ENCODE measurements around the gene DIAPH3.
A peak's percentile ranks its signal among the peaks of the same experiment; 100 is the strongest.

Gene DIAPH3

GRCh38 chr13:59679254-59679653 lies 484.5 kb downstream of the DIAPH3 start:
- DNase-seq = peak; percentile 17
- no peak overlapping the region for H4K8ac ChIP-seq (ENCODE audit: low read length)
- no peak overlapping the region for H2BK15ac ChIP-seq (ENCODE audit: low read depth, poor library complexity, severe bottlenecking)
- no peak overlapping the region for H3K14ac ChIP-seq (ENCODE audit: low read length in 2 of 2)
- no peaks in the 10 kb centered on the region for H3K36me3 ChIP-seq (ENCODE audit: control insufficient read depth in 1 of 2, insufficient read depth in 2 of 2, low read depth in 1 of 2, low read length in 2 of 2)
- no peak overlapping the region for H3K18ac ChIP-seq (ENCODE audit: low read depth in 1 of 2, low read length in 2 of 2)
- no peak overlapping the region for H4K91ac ChIP-seq (ENCODE audit: low read length)
- no peaks in the 10 kb centered on the region for H3K27me3 ChIP-seq (ENCODE audit: control insufficient read depth in 1 of 2, insufficient read depth in 1 of 2, low read length in 2 of 2)
- 0% methylated on average over 1 of the region's 1 CpG for WGBS
- H3K9ac ChIP-seq (ENCODE audit: low read length) = no peak overlapping the region
- no peak overlapping the region for H2BK120ac ChIP-seq (ENCODE audit: low read depth, low read length)
- no peak overlapping the region for H3K23ac ChIP-seq (ENCODE audit: low read length in 2 of 2)
- peaks cover 6% of the 10 kb centered on the region for H3K79me1 ChIP-seq (replicated peaks; ENCODE audit: low read length, poor library complexity, severe bottlenecking)
- no peak overlapping the region for H3K4me3 ChIP-seq (ENCODE audit: insufficient read depth in 1 of 2, low read depth in 1 of 2, low read length in 2 of 2)
- H3K9me3 ChIP-seq (ENCODE audit: control insufficient read depth, low read length) = no peaks in the 10 kb centered on the region
- H2BK12ac ChIP-seq (ENCODE audit: low read length in 2 of 2) = no peak overlapping the region
- H3K4ac ChIP-seq (ENCODE audit: low read depth in 1 of 2, low read length in 2 of 2) = no peak overlapping the region
- no peak overlapping the region for H2BK5ac ChIP-seq (ENCODE audit: low read depth, low read length, poor library complexity, severe bottlenecking)
- H3K4me2 ChIP-seq (ENCODE audit: low read length, poor library complexity, severe bottlenecking) = no peak overlapping the region
- no peaks in the 10 kb centered on the region for H3K4me1 ChIP-seq (ENCODE audit: control insufficient read depth, insufficient read depth, low read depth, low read length)
- H3K27ac ChIP-seq (ENCODE audit: low read length, poor library complexity, severe bottlenecking) = no peak overlapping the region
- no peak overlapping the region for H2AFZ ChIP-seq (ENCODE audit: low read depth, low read length)
- H2AK5ac ChIP-seq (ENCODE audit: low read length, severe bottlenecking) = no peak overlapping the region

DNA sequence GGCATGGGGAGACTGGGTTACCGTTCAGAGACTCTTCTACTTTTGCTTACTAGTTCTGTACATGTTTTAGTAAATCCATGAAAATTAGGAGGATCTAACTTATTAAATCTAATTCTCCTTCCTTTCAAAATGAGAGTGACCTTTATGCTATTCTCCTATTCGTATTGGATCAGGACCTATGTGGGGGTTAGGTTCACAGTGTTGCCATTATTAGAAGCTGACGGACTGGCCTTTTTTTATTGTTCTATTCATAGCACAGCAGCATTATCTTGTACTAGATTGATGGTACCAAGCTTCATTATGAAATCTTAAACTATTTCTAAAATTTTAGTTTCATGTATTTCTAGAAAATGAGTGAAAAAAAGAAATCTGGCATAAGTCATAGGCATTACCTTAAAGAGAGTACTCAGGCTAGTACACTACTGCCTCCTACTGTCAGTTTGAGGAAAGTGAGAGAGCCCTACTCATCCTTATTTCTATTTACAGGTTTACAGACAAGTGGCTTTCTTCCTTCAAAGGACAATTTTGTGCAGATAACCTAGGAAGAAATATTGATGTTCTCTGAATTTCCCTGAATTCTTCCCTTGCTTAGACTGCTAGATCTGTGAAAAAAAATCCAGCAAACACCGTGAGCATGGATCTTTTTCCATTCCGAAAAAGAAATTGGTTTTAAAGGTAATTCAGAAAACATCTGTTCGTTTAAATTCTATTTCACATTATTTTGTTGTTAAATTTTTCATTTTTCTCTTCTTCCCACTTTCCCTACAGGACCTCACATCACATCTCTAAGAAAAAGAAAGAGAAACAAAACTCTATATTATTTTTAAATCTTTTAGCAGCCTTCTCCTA lies 485.5 kb downstream of the DIAPH3 start:
- Histone ChIP-seq H2BK120ac (ENCODE audit: low read depth, low read length) (no peak overlapping the region), H2BK5ac (ENCODE audit: low read depth, low read length, poor library complexity, severe bottlenecking) (no peak overlapping the region), H3K4me2 (ENCODE audit: low read length, poor library complexity, severe bottlenecking) (no peak overlapping the region)

GRCh38 chr13:59677430-59677829 lies 486.3 kb downstream of the DIAPH3 start:
- Histone ChIP-seq H3K9ac (ENCODE audit: low read length) (no peak overlapping the region), H2BK5ac (ENCODE audit: low read depth, low read length, poor library complexity, severe bottlenecking) (no peak overlapping the region), H3K4me3 (ENCODE audit: insufficient read depth in 1 of 2, low read depth in 1 of 2, low read length in 2 of 2) (no peak overlapping the region), H3K36me3 (ENCODE audit: control insufficient read depth in 1 of 2, insufficient read depth in 2 of 2, low read depth in 1 of 2, low read length in 2 of 2) (no peaks in the 10 kb centered on the region), H2BK12ac (ENCODE audit: low read length in 2 of 2) (no peak overlapping the region), H2AFZ (ENCODE audit: low read depth, low read length) (no peak overlapping the region), H2BK15ac (ENCODE audit: low read depth, poor library complexity, severe bottlenecking) (no peak overlapping the region), H3K4me1 (ENCODE audit: control insufficient read depth, insufficient read depth, low read depth, low read length) (no peaks in the 10 kb centered on the region), H3K27ac (ENCODE audit: low read length, poor library complexity, severe bottlenecking) (no peak overlapping the region), H2AK5ac (ENCODE audit: low read length, severe bottlenecking) (no peak overlapping the region), H3K4me2 (ENCODE audit: low read length, poor library complexity, severe bottlenecking) (no peak overlapping the region), H3K18ac (ENCODE audit: low read depth in 1 of 2, low read length in 2 of 2) (no peak overlapping the region), H4K8ac (ENCODE audit: low read length) (no peak overlapping the region), H3K27me3 (ENCODE audit: control insufficient read depth in 1 of 2, insufficient read depth in 1 of 2, low read length in 2 of 2) (no peaks in the 10 kb centered on the region), H3K14ac (ENCODE audit: low read length in 2 of 2) (no peak overlapping the region), H3K23ac (ENCODE audit: low read length in 2 of 2) (no peak overlapping the region), H3K4ac (ENCODE audit: low read depth in 1 of 2, low read length in 2 of 2) (no peak overlapping the region), H3K9me3 (ENCODE audit: control insufficient read depth, low read length) (no peaks in the 10 kb centered on the region), H4K91ac (ENCODE audit: low read length) (no peak overlapping the region), H3K79me1 (replicated peaks; ENCODE audit: low read length, poor library complexity, severe bottlenecking) (peaks cover 3% of the 10 kb centered on the region), H2BK120ac (ENCODE audit: low read depth, low read length) (no peak overlapping the region)
- no peak for DNase-seq

More for the DNA sequence above, 485.5 kb downstream of the DIAPH3 start:
- no peak overlapping the region for H3K18ac ChIP-seq (ENCODE audit: low read depth in 1 of 2, low read length in 2 of 2)
- peaks cover 3% of the 10 kb centered on the region for H3K79me1 ChIP-seq (replicated peaks; ENCODE audit: low read length, poor library complexity, severe bottlenecking)
- no peak overlapping the region for H2AK5ac ChIP-seq (ENCODE audit: low read length, severe bottlenecking)
- no CpG with 5 or more reads among the region's 6 CpGs for WGBS
- H3K27me3 ChIP-seq (ENCODE audit: control insufficient read depth in 1 of 2, insufficient read depth in 1 of 2, low read length in 2 of 2) = no peaks in the 10 kb centered on the region
- peak; percentile 69 for DNase-seq
- H2AFZ ChIP-seq (ENCODE audit: low read depth, low read length) = no peak overlapping the region
- H3K27ac ChIP-seq (ENCODE audit: low read length, poor library complexity, severe bottlenecking) = no peak overlapping the region
- no peak overlapping the region for H2BK12ac ChIP-seq (ENCODE audit: low read length in 2 of 2)
- no peaks in the 10 kb centered on the region for H3K36me3 ChIP-seq (ENCODE audit: control insufficient read depth in 1 of 2, insufficient read depth in 2 of 2, low read depth in 1 of 2, low read length in 2 of 2)
- no peak overlapping the region for H4K91ac ChIP-seq (ENCODE audit: low read length)
- H3K9ac ChIP-seq (ENCODE audit: low read length) = no peak overlapping the region
- no peak overlapping the region for H3K4ac ChIP-seq (ENCODE audit: low read depth in 1 of 2, low read length in 2 of 2)
- H2BK15ac ChIP-seq (ENCODE audit: low read depth, poor library complexity, severe bottlenecking) = no peak overlapping the region
- H3K9me3 ChIP-seq (ENCODE audit: control insufficient read depth, low read length) = no peaks in the 10 kb centered on the region
- H3K23ac ChIP-seq (ENCODE audit: low read length in 2 of 2) = no peak overlapping the region
- no peak overlapping the region for H3K4me3 ChIP-seq (ENCODE audit: insufficient read depth in 1 of 2, low read depth in 1 of 2, low read length in 2 of 2)
- H3K14ac ChIP-seq (ENCODE audit: low read length in 2 of 2) = no peak overlapping the region
- H3K4me1 ChIP-seq (ENCODE audit: control insufficient read depth, insufficient read depth, low read depth, low read length) = no peaks in the 10 kb centered on the region
- no peak overlapping the region for H4K8ac ChIP-seq (ENCODE audit: low read length)

DNA sequence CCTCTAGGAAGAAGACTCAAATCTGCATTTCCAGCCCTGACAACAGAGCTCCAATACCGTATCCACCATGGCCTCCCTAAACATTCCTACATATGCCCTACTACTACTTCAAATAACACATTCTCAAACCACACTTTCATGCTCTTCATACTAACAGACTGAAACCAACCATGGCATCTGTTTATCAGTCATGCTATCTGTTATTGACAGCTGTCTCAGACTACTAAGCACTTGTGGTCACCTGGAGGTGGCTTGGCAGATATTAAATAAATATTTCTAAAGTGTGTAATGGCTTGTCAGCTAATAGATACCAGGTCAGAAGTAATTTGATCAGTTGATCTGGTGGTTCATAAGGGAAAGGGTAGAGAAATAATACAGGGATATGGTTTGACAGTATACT lies 489.1 kb downstream of the DIAPH3 start:
- Histone ChIP-seq H2BK5ac (ENCODE audit: low read depth, low read length, poor library complexity, severe bottlenecking) (no peak overlapping the region), H3K9ac (ENCODE audit: low read length) (no peak overlapping the region), H3K18ac (ENCODE audit: low read depth in 1 of 2, low read length in 2 of 2) (no peak overlapping the region), H2BK120ac (ENCODE audit: low read depth, low read length) (no peak overlapping the region), H3K79me1 (replicated peaks; ENCODE audit: low read length, poor library complexity, severe bottlenecking) (peaks cover 3% of the 10 kb centered on the region), H3K9me3 (ENCODE audit: control insufficient read depth, low read length) (no peaks in the 10 kb centered on the region), H3K23ac (ENCODE audit: low read length in 2 of 2) (no peak overlapping the region), H3K4me1 (ENCODE audit: control insufficient read depth, insufficient read depth, low read depth, low read length) (no peaks in the 10 kb centered on the region), H2AFZ (ENCODE audit: low read depth, low read length) (no peak overlapping the region), H3K14ac (ENCODE audit: low read length in 2 of 2) (no peak overlapping the region), H3K27me3 (ENCODE audit: control insufficient read depth in 1 of 2, insufficient read depth in 1 of 2, low read length in 2 of 2) (no peaks in the 10 kb centered on the region), H2AK5ac (ENCODE audit: low read length, severe bottlenecking) (no peak overlapping the region), H3K27ac (ENCODE audit: low read length, poor library complexity, severe bottlenecking) (no peak overlapping the region), H4K91ac (ENCODE audit: low read length) (no peak overlapping the region), H3K4me2 (ENCODE audit: low read length, poor library complexity, severe bottlenecking) (no peak overlapping the region), H3K36me3 (ENCODE audit: control insufficient read depth in 1 of 2, insufficient read depth in 2 of 2, low read depth in 1 of 2, low read length in 2 of 2) (no peaks in the 10 kb centered on the region), H2BK15ac (ENCODE audit: low read depth, poor library complexity, severe bottlenecking) (no peak overlapping the region), H2BK12ac (ENCODE audit: low read length in 2 of 2) (no peak overlapping the region), H4K8ac (ENCODE audit: low read length) (no peak overlapping the region), H3K4ac (ENCODE audit: low read depth in 1 of 2, low read length in 2 of 2) (no peak overlapping the region), H3K4me3 (ENCODE audit: insufficient read depth in 1 of 2, low read depth in 1 of 2, low read length in 2 of 2) (no peak overlapping the region)
- whole genome bisulfite sequencing = 100% methylated on average over 1 of the region's 1 CpG
- no peak for DNase-seq

All from mesenchymal stem cell (in vitro differentiated cells and primary cell).